HT-29 (cell line): ENCODE results near the gene GP1BA. TPM values are rescaled to one million over a fixed set of nuclear protein-coding genes. Genes with fewer than 3 reads are reported as not detected.
"Not testable (repeated sequence)": the region's sequence is repeated elsewhere in the genome, so short reads cannot be mapped to it uniquely, and the experiment has no call there.

Experiments
- DNase-seq: peaks from one replicate; pipeline ENCODE4 v3.0.0-alpha.2; 2015; ENCODE audit warnings: low spot score
- total RNA-seq: library from RNA; depleted of rRNA; stranded (reverse); fragments of >200 nt; shearing (Covaris generic); gene quantifications from 2 replicates; pipeline ENCODE4 v1.2.3, GENCODE V29; 2014

Gene GP1BA
- total RNA-seq, 1 experiment from 2014 or later = not detected

GRCh38 chr17:4901648-4902344, 30.3 kb upstream of the GP1BA start:
- no peak for DNase-seq

GRCh38 chr17:4902540-4902939, 29.5 kb upstream of the GP1BA start:
- DNase-seq = no peak

GRCh38 chr17:4903051-4903818, 28.8 kb upstream of the GP1BA start, which contains the start of gene CHRNE:
TSS of gene CHRNE (minus strand) at chr17:4903098. CDS start at chr17:4903063, 35 bp downstream.
- DNase-seq = peak; percentile 82

- DNase-seq = not testable (repeated sequence)
Measured at GRCh38 chr17:4906642-4907041, 25.4 kb upstream of the GP1BA start.

GRCh38 chr17:4908301-4908700, 23.8 kb upstream of the GP1BA start:
- no peak for DNase-seq

GRCh38 chr17:4908711-4909496, 23.2 kb upstream of the GP1BA start:
- DNase-seq = peak; percentile 82

GRCh38 chr17:4913994-4914393, 18.1 kb upstream of the GP1BA start:
- DNase-seq = peak; percentile 35

- DNase-seq = not testable (repeated sequence)
Measured at GRCh38 chr17:4914551-4914950, 17.5 kb upstream of the GP1BA start.

- DNase-seq = no peak
Measured at GRCh38 chr17:4919511-4920047, 12.5 kb upstream of the GP1BA start.

- DNase-seq = no peak
Measured at GRCh38 chr17:4920351-4921048, 11.6 kb upstream of the GP1BA start.

- no peak for DNase-seq
Measured at GRCh38 chr17:4921320-4921719, 10.8 kb upstream of the GP1BA start.

GRCh38 chr17:4926577-4927335, 5.3 kb upstream of the GP1BA start:
- not testable (repeated sequence) for DNase-seq

- DNase-seq = no peak
Measured at GRCh38 chr17:4928881-4929280, 3.2 kb upstream of the GP1BA start.

GRCh38 chr17:4932756-4933155, 679 bp downstream of the GP1BA start:
- no peak for DNase-seq

- no peak for DNase-seq
Measured at GRCh38 chr17:4933646-4934045, 1.6 kb downstream of the GP1BA start.

GRCh38 chr17:4934173-4934979, 2.3 kb downstream of the GP1BA start:
- DNase-seq = peak; percentile 49

GRCh38 chr17:4935650-4936049, 3.6 kb downstream of the GP1BA start:
- DNase-seq = no peak

- no peak for DNase-seq
Measured at GRCh38 chr17:4936436-4936835, 4.4 kb downstream of the GP1BA start.

- no peak for DNase-seq
Measured at GRCh38 chr17:4937553-4937952, 5.5 kb downstream of the GP1BA start.

- DNase-seq = no peak
Measured at GRCh38 chr17:4938069-4938491, 6.0 kb downstream of the GP1BA start.
